ENCODE results near the gene NSG2. TPM values are rescaled to one million over a fixed set of nuclear protein-coding genes. Genes with fewer than 3 reads are reported as not detected.

The NSG2 gene
- total RNA-seq, 1 experiment from 2014 or later = not detected

DNA sequence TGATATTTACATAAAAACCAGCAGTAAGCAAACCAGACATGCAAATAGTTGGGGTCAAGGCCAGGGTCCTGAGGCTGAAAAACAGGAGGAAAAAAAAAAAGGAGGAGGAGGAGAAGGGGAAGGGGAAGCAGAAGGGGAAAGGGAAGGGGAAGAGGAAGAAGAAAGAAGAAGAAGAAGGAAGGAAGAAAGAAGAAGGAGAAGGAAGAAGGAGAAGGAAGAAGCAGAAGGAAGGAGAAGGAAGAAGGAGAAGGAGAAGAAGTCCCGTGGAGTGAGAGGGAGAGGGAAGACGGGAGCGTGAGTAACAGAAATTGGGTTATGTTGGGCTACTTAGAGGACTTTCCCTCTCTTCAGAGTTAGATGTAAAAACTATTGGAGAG lies 24.6 kb upstream of the NSG2 start:
- H3K9me3 Mint-ChIP-seq = peaks cover 5 to 19% of the 10 kb centered on the region in 2 experiments; a peak in 4 of 5 replicates
- Histone ChIP-seq H4K5ac (ENCODE audit: insufficient read length, low read depth, low read length) (no peak overlapping the region), H4K8ac (replicated peaks; ENCODE audit: insufficient read length, low read depth, low read length) (no peak overlapping the region), H2BK20ac (ENCODE audit: low read depth, low read length, poor library complexity, severe bottlenecking) (no peak overlapping the region), H3K4me1 (ENCODE audit: insufficient read depth, low read length) (no peaks in the 10 kb centered on the region), H3K27me3 (ENCODE audit: insufficient read depth, low read length) (no peaks in the 10 kb centered on the region), H3K56ac (ENCODE audit: insufficient read length, low read depth, low read length) (no peak overlapping the region), H2BK12ac (ENCODE audit: insufficient read length, low read depth, low read length) (no peak overlapping the region), H3K9ac (ENCODE audit: extremely low read depth, insufficient read length, low read length) (no peak overlapping the region), H2AK5ac (ENCODE audit: insufficient read length, low read length) (no peak overlapping the region), H3K18ac (ENCODE audit: insufficient read length, low read depth, low read length) (no peak overlapping the region), H3K23ac (ENCODE audit: insufficient read length, low read depth, low read length) (no peak overlapping the region), H2BK5ac (ENCODE audit: insufficient read length, low read length) (no peak overlapping the region), H4K20me1 (ENCODE audit: control insufficient read depth, insufficient read depth, insufficient read length) (no peaks in the 10 kb centered on the region), H3K27ac (ENCODE audit: insufficient read length, low read depth, low read length) (no peak overlapping the region), H2BK120ac (ENCODE audit: low read depth, low read length, poor library complexity, severe bottlenecking) (no peak overlapping the region), H3K9me3 (ENCODE audit: control insufficient read depth, low read depth, low read length) (no peaks in the 10 kb centered on the region), H3K4ac (ENCODE audit: low read depth, low read length) (no peak overlapping the region), H3K14ac (ENCODE audit: insufficient read depth, low read length) (no peak overlapping the region), H3K79me1 (ENCODE audit: insufficient read depth, low read depth, low read length, poor library complexity, severe bottlenecking) (no peaks in the 10 kb centered on the region), H4K91ac (ENCODE audit: insufficient read length, low read depth, low read length) (no peak overlapping the region), H2AFZ (ENCODE audit: low read length) (no peak overlapping the region), H2BK15ac (ENCODE audit: low read depth, low read length) (no peak overlapping the region), H3T11ph (ENCODE audit: low read length) (no peak overlapping the region), H3K79me2 (ENCODE audit: insufficient read depth, low read length) (no peaks in the 10 kb centered on the region), H3K23me2 (ENCODE audit: insufficient read length, low read depth, low read length, poor library complexity, severe bottlenecking) (no peaks in the 10 kb centered on the region), H3K4me2 (ENCODE audit: insufficient read depth, insufficient read length, low read length) (no peak overlapping the region)
- H3K4me1 Mint-ChIP-seq = peaks cover 20 to 25% of the 10 kb centered on the region in 2 experiments
- H3K4me3 Mint-ChIP-seq = no peak overlapping the region
- TF ChIP-seq, protein P1, sequence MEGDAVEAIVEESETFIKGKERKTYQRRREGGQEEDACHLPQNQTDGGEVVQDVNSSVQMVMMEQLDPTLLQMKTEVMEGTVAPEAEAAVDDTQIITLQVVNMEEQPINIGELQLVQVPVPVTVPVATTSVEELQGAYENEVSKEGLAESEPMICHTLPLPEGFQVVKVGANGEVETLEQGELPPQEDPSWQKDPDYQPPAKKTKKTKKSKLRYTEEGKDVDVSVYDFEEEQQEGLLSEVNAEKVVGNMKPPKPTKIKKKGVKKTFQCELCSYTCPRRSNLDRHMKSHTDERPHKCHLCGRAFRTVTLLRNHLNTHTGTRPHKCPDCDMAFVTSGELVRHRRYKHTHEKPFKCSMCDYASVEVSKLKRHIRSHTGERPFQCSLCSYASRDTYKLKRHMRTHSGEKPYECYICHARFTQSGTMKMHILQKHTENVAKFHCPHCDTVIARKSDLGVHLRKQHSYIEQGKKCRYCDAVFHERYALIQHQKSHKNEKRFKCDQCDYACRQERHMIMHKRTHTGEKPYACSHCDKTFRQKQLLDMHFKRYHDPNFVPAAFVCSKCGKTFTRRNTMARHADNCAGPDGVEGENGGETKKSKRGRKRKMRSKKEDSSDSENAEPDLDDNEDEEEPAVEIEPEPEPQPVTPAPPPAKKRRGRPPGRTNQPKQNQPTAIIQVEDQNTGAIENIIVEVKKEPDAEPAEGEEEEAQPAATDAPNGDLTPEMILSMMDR (conservative IDR thresholded peaks at IDR 0.05) = no peak
- no CpG with 5 or more reads among the region's 3 CpGs for WGBS (ENCODE audit: extremely low coverage, insufficient read length, low lambda C conversion rate)
- H3K27me3 Mint-ChIP-seq (ENCODE audit: low read depth) = peaks cover 5% of the 10 kb centered on the region
- peaks cover 0 to 21% (median 0%) of the 10 kb centered on the region in 3 experiments; a peak in 3 of 7 replicates for H3K36me3 Mint-ChIP-seq (ENCODE audit: insufficient read depth in 1 of 3, low read depth in 3 of 3)
- H3K27ac Mint-ChIP-seq = no peak overlapping the region
- DNase-seq = no peak
